ENCODE data around the gene TP53I3.
A peak's percentile ranks its signal among the peaks of the same experiment; 100 is the strongest.
"Not testable (repeated sequence)": the region's sequence is repeated elsewhere in the genome, so short reads cannot be mapped to it uniquely, and the experiment has no call there.

Gene TP53I3

DNA sequence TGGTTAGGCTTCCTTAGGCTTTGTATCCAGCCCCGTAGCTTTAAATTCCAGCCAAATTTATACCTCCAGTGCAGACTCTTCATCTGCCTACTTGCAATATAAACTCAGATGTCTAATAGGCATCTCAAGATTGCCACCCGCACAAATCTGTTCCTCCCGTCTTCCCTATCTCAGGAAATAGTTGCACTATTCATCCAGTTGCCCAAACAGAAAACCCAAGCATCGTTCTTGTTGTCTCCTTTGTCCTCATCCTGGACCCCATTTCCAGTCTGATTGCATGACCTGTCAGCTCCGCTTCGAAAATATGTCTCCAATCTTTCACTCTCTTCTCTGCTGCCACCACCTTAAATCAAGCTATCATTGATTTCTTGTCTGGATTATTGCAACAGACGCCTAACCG lies 32.8 kb downstream of the TP53I3 start:
- DNase-seq, result no peak

DNA sequence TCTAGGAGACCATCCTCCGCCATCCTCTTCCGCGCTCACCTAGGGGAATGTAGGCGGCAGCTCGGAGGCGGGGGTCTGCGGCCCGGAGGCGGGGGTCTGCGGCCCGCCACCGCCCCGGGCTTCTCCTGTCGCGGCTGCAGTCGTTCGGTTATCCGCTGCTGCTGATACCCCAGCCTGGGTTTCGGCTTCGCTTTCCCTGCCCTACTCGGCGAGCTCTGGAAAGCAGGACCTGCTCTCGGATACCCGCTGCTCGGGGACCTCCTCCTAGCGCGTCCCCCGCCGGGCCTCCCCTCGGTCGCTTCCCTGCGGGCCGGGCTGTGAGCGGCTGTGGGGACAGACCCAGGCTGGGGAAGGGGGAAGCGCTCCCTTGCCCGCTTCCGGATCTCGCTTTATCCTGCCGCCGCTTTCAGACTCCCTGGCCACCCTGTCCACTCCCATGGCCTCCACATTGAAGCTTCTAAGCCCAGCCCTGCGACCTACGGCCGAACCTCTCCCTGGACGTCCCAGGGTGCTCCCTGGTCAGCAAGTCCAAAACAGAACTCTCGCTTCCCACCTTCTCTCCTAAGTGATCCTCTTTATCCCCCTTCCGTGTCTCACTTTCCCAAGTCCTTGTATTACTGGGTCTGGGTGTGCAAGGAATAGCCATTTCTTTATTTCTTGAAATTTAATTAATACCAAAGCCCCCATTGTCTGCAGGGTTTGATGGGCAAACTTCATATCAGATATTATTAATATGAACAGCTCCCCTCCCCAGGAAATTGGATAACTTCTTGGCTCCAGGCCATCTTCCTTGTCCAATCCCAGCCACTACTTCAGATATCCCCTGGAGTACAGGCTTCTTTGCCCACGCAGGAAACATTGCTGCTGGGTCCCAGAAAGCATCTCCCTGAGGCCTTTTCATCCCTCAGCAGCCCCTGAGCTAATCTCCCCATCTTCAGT lies 34.3 kb downstream of the TP53I3 start:
- DNase-seq, result peak; percentile 3 to 53

DNA sequence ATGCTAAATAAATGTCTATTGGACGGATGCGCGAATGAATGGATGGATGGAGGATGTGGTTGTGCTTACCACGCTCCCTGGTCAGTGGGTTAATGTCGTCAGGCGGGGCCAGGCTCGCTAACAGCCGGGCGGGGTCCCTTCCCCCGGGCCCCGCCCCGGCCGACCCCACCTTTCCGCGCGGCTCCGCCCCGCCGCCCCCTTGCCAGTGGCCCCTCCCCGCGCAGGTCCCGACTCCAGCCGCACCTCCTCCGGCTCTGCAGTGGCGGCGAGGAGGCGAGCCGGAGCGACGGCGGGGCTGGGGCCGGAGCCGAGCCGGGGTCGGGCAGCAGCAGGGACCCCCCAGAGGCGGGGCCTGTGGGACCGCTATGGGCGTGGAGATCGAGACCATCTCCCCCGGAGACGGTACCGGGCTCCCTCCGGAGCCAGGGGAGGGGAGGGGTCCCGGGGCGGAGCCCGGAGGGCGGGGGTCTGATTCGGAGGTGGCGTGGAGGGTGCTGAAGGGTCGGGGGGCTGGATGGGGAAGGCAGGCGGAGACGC lies 35.1 kb downstream of the TP53I3 start, which contains the start of gene FKBP1B:
TSS of gene FKBP1B (plus strand) at position 257 of the 537 bp plus-strand sequence. CDS start at position 366, 109 bp downstream.
- DNase-seq, result peak; percentile 24 to 81

DNA sequence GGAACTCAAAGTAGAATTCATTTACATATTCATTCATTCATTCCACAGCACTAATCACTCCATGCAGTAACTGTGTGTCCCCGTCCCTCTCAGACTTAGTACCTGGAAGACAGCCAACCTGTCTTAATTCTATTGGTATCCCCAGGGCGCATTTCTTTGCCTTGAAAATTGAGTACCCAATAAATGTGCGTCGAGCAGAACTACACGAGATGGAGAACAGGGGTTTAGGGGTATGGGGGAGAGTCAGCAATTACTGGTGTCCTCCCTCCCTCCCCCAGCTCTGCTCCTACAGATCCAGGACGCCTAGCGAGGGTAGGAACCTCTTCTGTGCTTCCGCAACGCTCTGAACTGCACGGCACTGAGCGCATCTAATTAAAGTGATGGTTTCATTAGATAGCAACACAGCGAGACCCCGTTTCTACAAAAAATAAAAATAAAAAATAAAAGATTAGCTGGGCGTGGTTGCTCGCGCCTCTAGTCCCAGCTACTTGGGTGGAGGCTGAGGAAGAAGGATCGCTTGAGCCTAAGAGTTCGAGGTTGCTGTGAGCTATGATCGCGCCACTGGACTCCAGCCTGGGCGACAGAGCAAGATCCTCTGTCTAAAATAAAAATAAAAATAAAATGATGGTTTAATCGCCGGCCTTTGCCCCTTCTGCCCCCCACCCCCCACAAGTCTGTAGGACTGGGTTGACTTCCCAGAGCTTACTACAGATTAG lies 35.7 kb downstream of the TP53I3 start:
- DNase-seq, result peak in 1 of 2 experiments; percentile 35

DNA sequence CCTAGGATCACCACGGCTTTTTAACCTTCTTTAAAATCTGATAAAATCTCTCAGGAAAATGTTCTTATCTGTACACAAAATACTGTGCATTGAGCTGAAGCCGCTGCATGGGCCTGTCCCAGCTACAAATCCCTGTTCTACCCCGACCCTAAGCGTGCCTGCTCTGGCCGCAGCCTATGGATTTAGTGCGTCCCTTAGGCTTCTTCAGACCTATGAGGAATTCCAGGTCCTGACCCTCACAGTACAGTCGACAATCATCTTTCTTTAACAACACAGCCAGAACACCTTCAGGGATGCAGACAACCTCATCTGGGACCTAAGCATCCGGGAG lies 37.0 kb downstream of the TP53I3 start:
- DNase-seq, result no peak

DNA sequence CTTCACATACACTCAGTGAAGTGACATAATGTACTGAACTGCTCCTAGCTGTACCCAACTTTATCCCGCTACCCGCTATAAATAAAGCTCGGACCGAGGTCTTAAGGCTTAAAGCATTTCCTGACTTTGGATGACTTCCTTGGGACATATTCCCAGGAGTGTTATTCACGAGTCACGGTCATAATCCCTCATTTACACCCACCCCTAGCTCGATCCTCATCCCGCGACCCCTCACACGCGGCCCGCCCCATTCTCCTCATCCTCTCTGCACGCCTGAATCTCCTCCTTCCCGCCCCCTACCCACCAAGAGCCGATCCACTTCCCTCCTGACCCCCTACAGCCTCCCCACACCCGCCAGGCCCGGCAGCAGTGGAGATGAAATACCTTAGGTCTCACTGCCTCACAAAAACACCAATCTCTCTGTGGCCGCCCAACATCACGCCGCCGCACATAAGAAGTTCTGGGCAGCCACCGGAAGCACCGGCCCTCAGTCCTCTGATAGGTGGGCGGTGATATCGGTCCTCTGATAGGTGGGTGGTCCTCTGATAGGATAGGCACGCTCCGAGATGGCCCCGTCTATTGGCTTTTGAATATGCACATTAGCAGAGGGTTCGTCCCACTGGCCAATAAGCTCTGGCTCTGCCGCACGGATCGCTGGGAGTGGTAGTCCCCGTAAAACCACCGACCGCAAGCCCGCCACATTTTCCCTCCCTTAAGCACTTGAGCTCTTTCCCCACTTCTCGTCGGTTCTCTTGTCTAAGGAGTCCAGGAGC lies 37.5 kb downstream of the TP53I3 start, which contains the start of gene WDCP:
TSS of gene WDCP (minus strand) at position 462 of the 773 bp plus-strand sequence. CDS start 7,897 bp downstream, outside the sequence.
- peak; percentile 98 to 99 for DNase-seq

DNA sequence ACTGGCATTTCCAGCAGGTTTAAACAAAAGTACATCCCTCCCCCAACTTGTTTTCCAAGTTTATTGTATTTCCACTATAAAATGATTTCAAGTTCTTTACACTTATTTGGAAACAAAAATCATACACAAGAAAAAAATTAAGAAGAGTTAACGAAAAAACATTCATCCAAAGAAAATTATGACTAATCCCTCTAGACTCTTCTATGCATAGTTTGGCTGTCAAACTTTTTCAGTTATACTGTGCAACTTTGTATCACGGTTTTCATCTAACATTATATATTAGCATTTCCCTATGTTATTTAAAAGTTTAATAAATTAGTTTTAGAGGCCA lies 38.1 kb downstream of the TP53I3 start:
- DNase-seq, result no peak

DNA sequence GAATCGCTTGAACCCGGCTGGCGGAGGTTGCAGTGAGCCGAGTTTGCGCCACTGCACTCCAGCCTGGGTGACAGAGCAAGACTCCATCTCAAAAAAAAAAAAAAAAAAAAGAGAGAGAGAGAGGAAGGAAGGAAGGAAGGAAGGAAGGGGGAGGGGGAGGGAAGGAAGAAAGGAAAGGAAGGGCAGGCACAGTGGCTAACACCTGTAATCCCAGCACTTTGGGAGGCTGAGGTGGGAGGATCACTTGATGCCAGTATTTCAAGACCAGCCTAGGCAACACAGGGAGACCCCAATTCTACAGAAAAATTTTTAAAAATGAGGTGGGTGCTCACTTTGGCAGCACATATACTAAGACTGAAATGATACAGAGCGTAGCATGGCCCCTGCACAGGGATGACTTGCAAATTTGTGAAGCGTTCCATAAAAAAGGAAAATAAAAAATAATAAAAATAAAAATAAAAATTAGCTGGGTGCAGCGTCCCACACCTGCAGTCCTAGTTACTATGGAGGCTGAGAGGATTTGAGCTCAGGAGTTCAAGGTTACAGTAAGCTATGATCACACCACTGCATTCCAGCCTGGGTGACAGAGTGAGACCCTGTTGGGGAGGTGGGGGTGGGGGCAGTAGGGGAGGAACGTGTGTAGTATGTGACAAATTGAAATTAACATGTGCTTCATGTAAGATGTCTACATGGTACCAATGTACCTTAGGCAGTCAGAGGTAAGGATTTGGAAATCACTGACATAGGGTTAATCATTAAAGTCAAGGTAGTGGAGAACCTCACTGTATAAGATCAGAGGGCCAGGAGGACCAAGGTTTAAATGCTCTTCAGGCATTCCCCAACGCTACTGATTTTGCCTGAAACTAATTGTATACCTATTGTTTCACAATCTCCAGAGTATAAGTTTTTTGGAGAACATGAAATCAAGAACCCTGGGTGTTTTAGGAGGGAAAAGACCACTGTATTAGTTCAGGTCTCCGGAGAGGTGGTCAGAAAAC lies 38.8 kb downstream of the TP53I3 start:
- no peak for DNase-seq

DNA sequence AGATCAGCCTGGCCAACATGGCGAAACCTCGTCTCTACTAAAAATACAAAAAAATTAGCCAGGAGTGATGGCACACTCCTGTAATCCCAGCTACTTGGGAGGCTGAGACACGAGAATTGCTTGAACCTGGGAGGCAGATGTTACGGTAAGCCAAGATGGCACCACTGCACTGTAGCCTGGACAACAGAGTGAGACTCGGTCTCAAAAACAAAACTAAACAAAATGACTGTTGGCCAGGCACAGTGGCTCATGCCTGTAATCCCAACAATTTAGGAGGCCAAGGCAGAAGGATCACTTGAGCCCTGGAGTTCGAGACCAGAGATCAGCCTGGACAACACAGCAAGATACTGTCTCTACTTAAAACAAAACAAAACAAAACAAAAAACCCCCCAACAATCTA lies 41.5 kb downstream of the TP53I3 start:
- not testable (repeated sequence) for DNase-seq

DNA sequence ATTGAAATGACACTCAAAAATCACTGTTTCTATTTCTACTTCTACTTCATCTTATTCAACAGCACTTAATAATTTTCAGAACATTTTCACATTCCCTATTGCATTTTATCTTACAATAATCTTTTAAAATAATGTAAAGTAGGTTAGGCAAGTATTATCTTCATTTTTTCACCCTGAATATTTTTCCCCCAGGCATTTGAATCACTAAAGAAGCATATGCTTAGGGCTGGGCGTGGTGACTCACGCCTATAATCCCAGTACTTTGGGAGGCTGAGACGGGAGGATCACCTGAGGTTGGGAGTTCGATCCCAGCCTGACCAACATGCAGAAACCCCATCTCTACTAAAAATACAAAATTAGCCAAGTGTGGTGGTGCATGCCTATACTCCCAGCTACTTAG lies 44.1 kb downstream of the TP53I3 start:
- no peak for DNase-seq

DNA sequence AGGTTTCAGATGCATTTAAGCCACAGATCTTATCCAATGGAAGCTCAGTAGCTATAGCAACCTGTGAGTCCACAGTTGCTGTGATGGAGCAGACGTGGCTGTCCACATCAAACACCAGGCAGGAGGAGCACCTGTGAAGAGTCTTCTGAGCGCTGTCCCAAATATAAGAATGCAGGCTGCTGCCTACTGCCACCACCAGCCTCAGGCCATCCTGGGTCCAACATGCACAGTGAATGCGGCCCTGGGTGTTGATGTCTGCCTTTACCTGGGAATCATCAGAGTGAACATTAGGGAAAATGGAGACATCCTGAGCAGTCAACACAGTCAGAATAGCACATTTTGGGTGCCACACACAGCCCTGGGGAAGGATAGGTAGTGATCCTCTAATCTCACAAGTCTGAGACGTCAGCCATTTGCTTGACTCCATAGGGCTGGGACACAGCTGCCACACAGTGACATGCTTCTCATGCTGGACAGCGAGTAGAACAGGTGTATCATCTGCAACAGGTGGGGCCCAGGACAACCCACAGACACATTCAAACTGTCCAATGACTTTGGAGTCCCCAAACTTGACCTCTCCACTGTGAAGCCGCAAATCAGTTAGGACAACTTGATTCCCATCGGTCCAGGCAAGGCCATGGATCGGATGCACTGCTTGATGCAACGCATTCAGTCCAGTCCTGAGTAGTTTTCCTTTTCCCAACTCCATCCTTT lies 45.7 kb downstream of the TP53I3 start:
- DNase-seq, result no peak

Data from NCI-H526 (cell line).